Epithelial cell of proximal tubule (primary cell): ENCODE results near the gene GPR37. TPM values are rescaled to one million over a fixed set of nuclear protein-coding genes. Genes with fewer than 3 reads are reported as not detected.

Experiments used
- DNase-seq: peaks from one replicate; pipeline ENCODE4 v3.0.0-alpha.2; 2011; ENCODE audit warnings: low read depth
- H3K4me3 ChIP-seq: 2 replicates; pipeline ENCODE4 v1.5.1; 2011; ENCODE audit warnings: low read depth, mild to moderate bottlenecking, low read length
- total RNA-seq: library from RNA; depleted of rRNA; stranded (reverse); fragments of >200 nt; gene quantifications from 2 replicates; pipeline ENCODE4 v1.2.3, GENCODE V29; 2015
- TF ChIP-seq, protein P1 (sequence below): conservative IDR thresholded peaks from 2 replicates; pipeline ENCODE4 v1.5.1; 2012; ENCODE audit warnings: low read depth, mild to moderate bottlenecking, low read length

The GPR37 gene
- total RNA-seq, 1 donor from 2014 or later, result 2.3 TPM

- TF ChIP-seq, protein P1, sequence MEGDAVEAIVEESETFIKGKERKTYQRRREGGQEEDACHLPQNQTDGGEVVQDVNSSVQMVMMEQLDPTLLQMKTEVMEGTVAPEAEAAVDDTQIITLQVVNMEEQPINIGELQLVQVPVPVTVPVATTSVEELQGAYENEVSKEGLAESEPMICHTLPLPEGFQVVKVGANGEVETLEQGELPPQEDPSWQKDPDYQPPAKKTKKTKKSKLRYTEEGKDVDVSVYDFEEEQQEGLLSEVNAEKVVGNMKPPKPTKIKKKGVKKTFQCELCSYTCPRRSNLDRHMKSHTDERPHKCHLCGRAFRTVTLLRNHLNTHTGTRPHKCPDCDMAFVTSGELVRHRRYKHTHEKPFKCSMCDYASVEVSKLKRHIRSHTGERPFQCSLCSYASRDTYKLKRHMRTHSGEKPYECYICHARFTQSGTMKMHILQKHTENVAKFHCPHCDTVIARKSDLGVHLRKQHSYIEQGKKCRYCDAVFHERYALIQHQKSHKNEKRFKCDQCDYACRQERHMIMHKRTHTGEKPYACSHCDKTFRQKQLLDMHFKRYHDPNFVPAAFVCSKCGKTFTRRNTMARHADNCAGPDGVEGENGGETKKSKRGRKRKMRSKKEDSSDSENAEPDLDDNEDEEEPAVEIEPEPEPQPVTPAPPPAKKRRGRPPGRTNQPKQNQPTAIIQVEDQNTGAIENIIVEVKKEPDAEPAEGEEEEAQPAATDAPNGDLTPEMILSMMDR, result no peak
- no peak for DNase-seq
- H3K4me3 ChIP-seq, result no peak overlapping the region
These were observed 8.3 kb upstream of the GPR37 start for GRCh38 chr7:124773938-124774337.

DNA sequence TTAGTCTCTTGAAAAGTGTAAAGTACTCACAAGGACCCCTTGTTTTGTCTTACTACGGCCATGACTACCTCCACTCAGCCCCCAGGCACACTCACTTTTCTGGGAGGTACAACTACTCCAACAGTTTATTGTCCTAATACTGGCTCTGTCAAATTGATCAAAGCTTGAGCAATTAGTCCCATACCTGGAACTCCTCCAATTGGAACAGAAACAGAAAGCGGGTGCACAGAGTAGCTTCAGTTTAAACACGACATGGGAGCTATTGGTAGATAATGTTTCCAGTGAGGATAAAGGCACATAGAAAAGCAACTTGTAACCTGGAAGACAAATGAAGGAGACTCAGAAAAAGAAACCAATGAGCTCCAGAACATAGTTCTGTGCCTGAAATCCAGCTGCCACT, 7.7 kb upstream of the GPR37 start:
- DNase-seq, result no peak
- TF ChIP-seq, protein P1, result no peak
- no peak overlapping the region for H3K4me3 ChIP-seq

DNA sequence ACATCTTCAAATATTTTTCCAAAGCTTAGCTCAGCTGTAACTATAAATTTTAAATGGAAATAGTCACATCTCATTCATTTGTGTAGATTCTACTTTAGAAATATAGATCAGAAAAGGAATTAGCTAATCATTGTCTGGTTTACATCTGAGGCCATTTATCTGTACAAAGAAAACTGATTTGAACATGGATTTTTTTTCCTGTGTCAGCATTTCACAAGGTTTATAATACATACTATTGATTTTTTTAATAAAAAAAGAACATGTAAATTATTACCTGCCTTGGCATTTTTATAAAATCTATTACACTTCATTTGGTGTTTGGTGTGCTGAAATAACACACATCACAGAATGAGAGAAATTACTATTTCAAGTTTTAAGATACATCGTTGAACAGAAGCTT, 3.5 kb upstream of the GPR37 start:
- TF ChIP-seq, protein P1, result no peak
- no peak overlapping the region for H3K4me3 ChIP-seq

DNA sequence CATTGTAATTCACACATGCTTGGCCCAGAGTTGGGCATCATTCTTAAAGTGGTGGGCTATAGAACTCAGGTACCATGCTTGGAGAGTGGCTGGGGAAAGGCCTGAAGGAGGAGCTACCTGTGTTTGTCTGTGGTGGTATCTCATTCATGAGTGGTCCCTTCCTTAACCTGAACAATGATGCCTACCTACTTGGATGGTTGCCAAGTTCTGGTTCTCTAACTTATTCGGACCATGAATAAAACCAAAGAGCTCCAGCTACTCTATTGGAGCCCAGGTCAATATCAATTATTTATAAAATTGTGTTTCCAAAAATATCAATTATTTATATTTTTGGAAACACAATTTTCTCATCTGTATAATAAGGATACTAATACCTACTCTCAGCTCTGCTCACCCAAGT, 2.9 kb upstream of the GPR37 start:
- H3K4me3 ChIP-seq, result no peak overlapping the region
- DNase-seq, result no peak
- TF ChIP-seq, protein P1, result no peak

More for the DNA sequence above, 3.5 kb upstream of the GPR37 start:
- DNase-seq, result no peak

DNA sequence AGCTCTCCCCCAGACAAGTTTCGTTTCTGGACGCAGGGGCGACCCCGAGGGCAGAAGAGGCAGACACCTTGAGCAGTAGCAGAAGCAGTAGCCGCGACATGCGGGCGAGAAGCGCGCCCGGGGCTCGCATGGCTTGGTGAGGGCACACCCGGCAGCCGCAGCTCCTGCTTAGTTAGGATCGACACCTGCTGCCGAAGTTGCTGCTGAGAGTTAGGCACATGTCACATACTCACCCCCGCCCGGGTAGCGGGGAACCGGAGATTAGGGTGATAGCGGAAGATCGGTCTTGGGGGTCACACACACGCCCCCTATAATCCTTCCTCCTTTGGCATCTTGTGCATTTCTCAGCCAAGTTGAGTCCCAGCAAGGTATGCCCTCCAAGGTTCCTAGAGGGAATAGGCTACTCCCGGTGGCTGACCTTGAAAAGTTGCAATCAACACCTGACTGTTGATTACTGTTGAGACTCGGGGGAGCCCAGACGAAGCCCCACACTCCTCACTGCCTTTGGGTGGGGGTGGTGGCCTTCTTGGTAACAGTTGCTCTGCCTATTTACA, 668 bp downstream of the GPR37 start:
- peak overlapping the region; percentile 57 for H3K4me3 ChIP-seq
- no peak for DNase-seq
- TF ChIP-seq, protein P1, result no peak

- H3K4me3 ChIP-seq, result peak overlapping the region; percentile 57
- TF ChIP-seq, protein P1, result no peak
- no peak for DNase-seq
These were observed 1.3 kb downstream of the GPR37 start for GRCh38 chr7:124764051-124764846.
